HepG2 (cell line): ENCODE data around the gene TMEM253. TPM values are rescaled to one million over a fixed set of nuclear protein-coding genes. Genes with fewer than 3 reads are reported as not detected.

Experiments used
- ATF5 ChIP-seq: sonication (generic); formaldehyde crosslinking; IDR thresholded peaks from 2 replicates; pipeline ENCODE4 v1.4.0; 2020; ENCODE audit warnings: mild to moderate bottlenecking, low read depth, missing genetic modification reagents
- CBX1 ChIP-seq: IDR thresholded peaks from one replicate; pipeline ENCODE4 v1.6.1; 2016; ENCODE audit warnings: antibody characterized with exemption, low read depth
- CC2D1A ChIP-seq: sonication (generic); formaldehyde crosslinking; IDR thresholded peaks from 2 replicates; pipeline ENCODE4 v1.8.1; 2023; ENCODE audit warnings: mild to moderate bottlenecking, missing genetic modification reagents
- DDIT3 ChIP-seq: sonication (generic); formaldehyde crosslinking; IDR thresholded peaks from 2 replicates; pipeline ENCODE4 v1.4.0; 2020; ENCODE audit warnings: mild to moderate bottlenecking, missing genetic modification reagents
- DMTF1 ChIP-seq: sonication (generic); formaldehyde crosslinking; IDR thresholded peaks from 2 replicates; pipeline ENCODE4 v1.4.0; 2020; ENCODE audit warnings: mild to moderate bottlenecking, missing genetic modification reagents
- PATZ1 ChIP-seq: sonication (generic); formaldehyde crosslinking; IDR thresholded peaks from 2 replicates; pipeline ENCODE4 v1.4.0; 2020; ENCODE audit warnings: missing genetic modification reagents
- RBAK ChIP-seq: sonication (generic); formaldehyde crosslinking; IDR thresholded peaks from 2 replicates; pipeline ENCODE4 v1.5.1; 2020; ENCODE audit warnings: mild to moderate bottlenecking, missing genetic modification reagents
- ZNF138 ChIP-seq: sonication (generic); formaldehyde crosslinking; IDR thresholded peaks from 2 replicates; pipeline ENCODE4 v1.5.0; 2020; ENCODE audit warnings: mild to moderate bottlenecking, low read depth, missing genetic modification reagents
- ZNF33A ChIP-seq: sonication (generic); formaldehyde crosslinking; IDR thresholded peaks from 2 replicates; pipeline ENCODE4 v1.5.1; 2020; ENCODE audit warnings: missing genetic modification reagents, mild to moderate bottlenecking, moderate library complexity, borderline replicate concordance
- ZNF552 ChIP-seq: sonication (generic); formaldehyde crosslinking; IDR thresholded peaks from 2 replicates; pipeline ENCODE4 v1.9.0; 2022; ENCODE audit warnings: missing genetic modification reagents, mild to moderate bottlenecking, borderline replicate concordance
- ZNF646 ChIP-seq: sonication (generic); formaldehyde crosslinking; IDR thresholded peaks from 2 replicates; pipeline ENCODE4 v1.9.0; 2021; ENCODE audit warnings: mild to moderate bottlenecking, missing genetic modification reagents
- ZNF780A ChIP-seq: sonication (generic); formaldehyde crosslinking; IDR thresholded peaks from 2 replicates; pipeline ENCODE4 v1.8.0; 2022; ENCODE audit warnings: mild to moderate bottlenecking, missing genetic modification reagents, moderate library complexity
- ZUFSP ChIP-seq: sonication (generic); formaldehyde crosslinking; IDR thresholded peaks from 2 replicates; pipeline ENCODE4 v1.9.0; 2021; ENCODE audit warnings: missing genetic modification reagents, mild to moderate bottlenecking, borderline replicate concordance
- polyA plus RNA-seq, 8 experiments: library from polyadenylated mRNA; depleted of rRNA in 3 of 8; stranded (reverse) in 7 of 8; unstranded in 1 of 8; fragments of >200 nt; fragmentation: Illumina TruSeq in 4 of 8; extraction: Trizol in 4 of 8; gene quantifications; 2 replicates each; pipeline versions ENCODE4 v1.2.1 to v1.2.3, GENCODE V29; 2011 to 2016; ENCODE audit warnings: low read depth in 4 of 8, missing spikeins in 1 of 8, mixed read lengths in 1 of 8; ENCODE audit not compliant: insufficient read depth in 1 of 8
- total RNA-seq, 5 experiments: library from RNA; depleted of rRNA; stranded (reverse); fragments of >200 nt; fragmentation: Illumina TruSeq; extraction: Trizol; gene quantifications; 2 replicates each; pipeline ENCODE4 v1.2.3, GENCODE V29; 2016; ENCODE audit warnings: low read depth in 1 of 5

The TMEM253 gene
- total and polyA plus RNA-seq, 2 of the 13 experiments (the other 11 are each of a cell fraction or from before 2014, with no cell fraction given) = 0.29 to 0.45 TPM

- no peak for TF ChIP-seq ATF5 (CRISPR knock-in tag)
- TF ChIP-seq RBAK = no peak
- no peak for TF ChIP-seq CC2D1A
- TF ChIP-seq ZUFSP (CRISPR knock-in tag) = no peak
- TF ChIP-seq DMTF1 = no peak
- TF ChIP-seq DDIT3 (CRISPR knock-in tag) = no peak
- no peak for TF ChIP-seq ZNF138 (CRISPR knock-in tag)
- TF ChIP-seq PATZ1 (CRISPR knock-in tag) = peak; percentile 57; the same call in 1 of the 2 replicates
- TF ChIP-seq ZNF33A = no peak
- TF ChIP-seq ZNF552 = no peak
- no peak for TF ChIP-seq ZNF646 (CRISPR knock-in tag)
- no peak for TF ChIP-seq ZNF780A (CRISPR knock-in tag)
- TF ChIP-seq CBX1 = no peak
Measured at GRCh38 chr14:21071225-21072030, 29.4 kb upstream of the TMEM253 start (continued).
